ENCODE data around the gene SLC6A8. TPM values are rescaled to one million over a fixed set of nuclear protein-coding genes. Genes with fewer than 3 reads are reported as not detected.

The SLC6A8 gene
- total RNA-seq, 1 donor: 19.5 TPM

GRCh38 chrX:153641627-153642026, 46.1 kb upstream of the SLC6A8 start:
- Histone ChIP-seq H3K4me3 (ENCODE audit: insufficient read depth, low read length) (no peak overlapping the region), H3K79me2 (ENCODE audit: insufficient read depth, low read length) (no peaks in the 10 kb centered on the region), H3K9me3 (ENCODE audit: low read depth, low read length) (no peaks in the 10 kb centered on the region), H3K27me3 (ENCODE audit: insufficient read depth, low read length) (peaks cover 30% of the 10 kb centered on the region), H4K20me1 (ENCODE audit: insufficient read depth, low read length) (no peaks in the 10 kb centered on the region), H3K4me1 (ENCODE audit: insufficient read depth, low read length) (no peaks in the 10 kb centered on the region), H3K27ac (ENCODE audit: low read depth, low read length) (no peak overlapping the region), H3K36me3 (ENCODE audit: insufficient read depth, low read length) (no peaks in the 10 kb centered on the region), H3K4me2 (ENCODE audit: insufficient read depth, low read length) (no peak overlapping the region), H2AFZ (ENCODE audit: low read length) (no peak overlapping the region)
- DNase-seq (ENCODE audit: insufficient read length, low spot score, missing footprints): peak; percentile 87
- no peak for TF ChIP-seq CTCF (IDR thresholded peaks at IDR 0.05; ENCODE audit: extremely low read depth, low read depth, low read length)

- no peak for TF ChIP-seq CTCF (IDR thresholded peaks at IDR 0.05; ENCODE audit: extremely low read depth, low read depth, low read length)
- Histone ChIP-seq H3K9me3 (ENCODE audit: low read depth, low read length) (no peaks in the 10 kb centered on the region), H3K27me3 (ENCODE audit: insufficient read depth, low read length) (peaks cover 33% of the 10 kb centered on the region), H3K4me2 (ENCODE audit: insufficient read depth, low read length) (no peak overlapping the region), H3K79me2 (ENCODE audit: insufficient read depth, low read length) (no peaks in the 10 kb centered on the region), H4K20me1 (ENCODE audit: insufficient read depth, low read length) (no peaks in the 10 kb centered on the region), H3K4me3 (ENCODE audit: insufficient read depth, low read length) (no peak overlapping the region), H3K4me1 (ENCODE audit: insufficient read depth, low read length) (no peaks in the 10 kb centered on the region), H2AFZ (ENCODE audit: low read length) (no peak overlapping the region), H3K36me3 (ENCODE audit: insufficient read depth, low read length) (no peaks in the 10 kb centered on the region), H3K27ac (ENCODE audit: low read depth, low read length) (no peak overlapping the region)
- peak; percentile 88 for DNase-seq (ENCODE audit: insufficient read length, low spot score, missing footprints)
These were observed 45.6 kb upstream of the SLC6A8 start for GRCh38 chrX:153642051-153642654.

- Histone ChIP-seq H3K27me3 (ENCODE audit: insufficient read depth, low read length) (peaks cover 35% of the 10 kb centered on the region), H3K4me2 (ENCODE audit: insufficient read depth, low read length) (no peak overlapping the region), H3K4me3 (ENCODE audit: insufficient read depth, low read length) (no peak overlapping the region), H2AFZ (ENCODE audit: low read length) (no peak overlapping the region), H3K27ac (ENCODE audit: low read depth, low read length) (no peak overlapping the region), H3K36me3 (ENCODE audit: insufficient read depth, low read length) (no peaks in the 10 kb centered on the region), H3K79me2 (ENCODE audit: insufficient read depth, low read length) (no peaks in the 10 kb centered on the region), H3K4me1 (ENCODE audit: insufficient read depth, low read length) (no peaks in the 10 kb centered on the region), H3K9me3 (ENCODE audit: low read depth, low read length) (no peaks in the 10 kb centered on the region), H4K20me1 (ENCODE audit: insufficient read depth, low read length) (no peaks in the 10 kb centered on the region)
- no peak for TF ChIP-seq CTCF (IDR thresholded peaks at IDR 0.05; ENCODE audit: extremely low read depth, low read depth, low read length)
- peak; percentile 87 for DNase-seq (ENCODE audit: insufficient read length, low spot score, missing footprints)
These were observed 44.9 kb upstream of the SLC6A8 start for GRCh38 chrX:153642655-153643430.

Data from osteoblast (primary cell).